Body of pancreas (tissue), 4 donors: ENCODE data around the gene TMPRSS9. TPM values are rescaled to one million over a fixed set of nuclear protein-coding genes. Genes with fewer than 3 reads are reported as not detected.

Experiments used
- ATAC-seq: fragments of 150-250 bp; one replicate; pipeline ENCODE4 v1.9.1; 2016
- DNase-seq, 4 donors: peaks; one replicate each; pipeline ENCODE4 v3.0.0-alpha.2; 2019
- H3K27ac ChIP-seq, 4 donors: fragments of 200-600 bp; sonication (generic); 1 replicate in 3 of 4; 2 replicates in 1 of 4; pipeline versions ENCODE4 v1.5.1 to v1.6.1; 2016 to 2019; ENCODE audit warnings: mild to moderate bottlenecking in 1 of 4, mixed read lengths in 1 of 4, moderate library complexity in 1 of 4
- H3K27me3 ChIP-seq, 2 donors: fragments of 200-600 bp; sonication (generic); one replicate each; pipeline ENCODE4 v1.6.0; 2016; ENCODE audit warnings: mild to moderate bottlenecking in 1 of 2
- H3K36me3 ChIP-seq, 2 donors: fragments of 200-600 bp; sonication (generic); replicated peaks in 1 of 2; 2 replicates each; pipeline ENCODE4 v1.5.1; 2016; ENCODE audit warnings: low read depth in 2 of 2; ENCODE audit not compliant: insufficient read depth in 1 of 2
- H3K4me1 ChIP-seq: fragments of 200-600 bp; sonication (generic); one replicate; pipeline ENCODE4 v1.6.0; 2016
- H3K4me3 ChIP-seq, 2 donors: fragments of 200-600 bp; sonication (generic); 1 replicate in 1 of 2; 2 replicates in 1 of 2; pipeline ENCODE4 v1.5.1; 2016 to 2019
- H3K9me3 ChIP-seq, 3 donors: fragments of 200-600 bp; sonication (generic); 1 replicate in 2 of 3; 2 replicates in 1 of 3; pipeline ENCODE4 v1.5.1; 2016
- POLR2A ChIP-seq, 3 donors: fragments of 450-650 bp; IDR thresholded peaks; one replicate each; pipeline ENCODE4 v1.6.1; 2016; ENCODE audit warnings: antibody characterized with exemption in 3 of 3, mild to moderate bottlenecking in 2 of 3
- WGBS, 2 donors: methylation state at CpG; one replicate each; pipeline ENCODE4 v1.1.5; 2017; 5-methylcytosine and 5-hydroxymethylcytosine counted together
- intact Hi-C: fragments of 100-400 bp; cut with DNase I; formaldehyde crosslinking; loops from one replicate; pipeline ENCODE4 v1.15.1; 2023
- total RNA-seq, 2 donors: library from RNA; depleted of rRNA; stranded (reverse); fragments of >200 nt; gene quantifications; one replicate each; pipeline ENCODE4 v1.1.0, GENCODE V29; 2016
- TF ChIP-seq, protein P1 (sequence below), 7 experiments: fragments of 450-650 bp in 4 of 7; fragments of 200-600 bp in 3 of 7; sonication (generic) in 3 of 7; IDR thresholded peaks; one replicate each; pipeline ENCODE4 v1.5.1; 2016 to 2019; ENCODE audit warnings: antibody characterized with exemption in 7 of 7

TMPRSS9 gene
- total RNA-seq, 2 donors from 2014 or later: not detected

DNA sequence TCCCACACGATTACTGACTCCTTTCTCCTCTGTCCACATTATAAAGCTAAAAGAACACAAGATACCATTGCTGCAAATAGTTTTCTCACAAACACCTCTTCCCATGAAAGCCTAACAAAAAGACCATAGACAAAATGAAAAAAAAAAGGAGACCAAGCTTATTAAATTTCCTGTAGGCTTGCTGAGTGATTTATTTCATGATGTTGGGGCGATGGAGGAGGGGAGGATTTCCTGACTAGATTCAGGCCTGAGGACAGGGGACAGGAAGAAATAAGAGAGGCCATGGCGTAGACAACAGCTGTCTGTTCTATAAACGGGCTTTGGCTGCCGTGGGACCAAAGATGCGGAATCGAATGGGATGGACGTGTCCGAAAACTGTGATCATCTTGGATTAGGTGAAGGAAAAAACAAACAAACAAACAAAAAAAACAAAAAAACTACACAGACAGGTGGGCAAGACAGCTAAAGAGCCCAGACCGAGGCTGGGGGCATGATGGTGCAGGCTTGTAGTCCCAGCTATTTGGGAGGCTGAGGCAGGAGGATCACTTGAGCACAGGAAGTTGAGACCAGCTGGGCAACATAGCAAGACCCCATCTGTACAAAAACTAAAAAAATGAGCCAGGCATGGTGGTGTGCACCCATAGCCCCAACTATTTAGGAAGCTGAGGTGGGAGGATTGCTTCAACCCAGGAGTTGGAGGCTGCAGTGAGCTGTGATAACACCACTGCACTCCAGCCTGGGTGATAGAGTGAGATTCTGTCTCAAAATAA is 5.3 kb downstream of the TMPRSS9 start:
- Histone ChIP-seq H3K9me3 (no peaks in the 10 kb centered on the region), H3K36me3 (no peaks in the 10 kb centered on the region), H3K27ac (no peak overlapping the region), H3K4me3 (no peak overlapping the region), H3K27me3 (peaks cover 0 to 10% of the 10 kb centered on the region in 2 donors), H3K4me1 (no peaks in the 10 kb centered on the region)
- intact Hi-C loops: no loop called here
- WGBS, 2 donors: 55 to 78% methylated on average over 10 of the region's 10 CpGs
- DNase-seq (no peak), ATAC-seq (no peak)
- TF ChIP-seq POLR2A (IDR thresholded peaks at IDR 0.05): no peak
- TF ChIP-seq, protein P1, sequence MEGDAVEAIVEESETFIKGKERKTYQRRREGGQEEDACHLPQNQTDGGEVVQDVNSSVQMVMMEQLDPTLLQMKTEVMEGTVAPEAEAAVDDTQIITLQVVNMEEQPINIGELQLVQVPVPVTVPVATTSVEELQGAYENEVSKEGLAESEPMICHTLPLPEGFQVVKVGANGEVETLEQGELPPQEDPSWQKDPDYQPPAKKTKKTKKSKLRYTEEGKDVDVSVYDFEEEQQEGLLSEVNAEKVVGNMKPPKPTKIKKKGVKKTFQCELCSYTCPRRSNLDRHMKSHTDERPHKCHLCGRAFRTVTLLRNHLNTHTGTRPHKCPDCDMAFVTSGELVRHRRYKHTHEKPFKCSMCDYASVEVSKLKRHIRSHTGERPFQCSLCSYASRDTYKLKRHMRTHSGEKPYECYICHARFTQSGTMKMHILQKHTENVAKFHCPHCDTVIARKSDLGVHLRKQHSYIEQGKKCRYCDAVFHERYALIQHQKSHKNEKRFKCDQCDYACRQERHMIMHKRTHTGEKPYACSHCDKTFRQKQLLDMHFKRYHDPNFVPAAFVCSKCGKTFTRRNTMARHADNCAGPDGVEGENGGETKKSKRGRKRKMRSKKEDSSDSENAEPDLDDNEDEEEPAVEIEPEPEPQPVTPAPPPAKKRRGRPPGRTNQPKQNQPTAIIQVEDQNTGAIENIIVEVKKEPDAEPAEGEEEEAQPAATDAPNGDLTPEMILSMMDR (IDR thresholded peaks at IDR 0.05): no peak

DNA sequence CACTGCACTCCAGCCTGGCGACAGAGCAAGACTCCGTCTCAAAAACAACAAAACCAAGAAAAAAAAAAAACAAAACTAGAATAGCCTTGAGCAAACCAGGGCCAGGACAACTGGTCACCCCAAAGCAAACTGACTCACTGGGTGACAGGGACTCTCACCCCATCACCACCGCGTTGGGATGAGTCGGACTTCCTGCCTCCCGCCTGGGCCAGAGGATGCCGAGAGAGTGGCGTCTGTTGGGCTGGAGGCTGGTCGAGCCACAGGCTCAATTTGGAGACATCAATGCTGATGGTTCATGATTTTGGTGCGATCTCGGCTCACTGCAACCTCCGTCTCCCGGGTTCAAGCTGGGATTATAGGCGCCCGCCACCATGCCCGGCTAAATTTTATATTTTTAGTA is 11.6 kb downstream of the TMPRSS9 start:
- Histone ChIP-seq H3K27me3 (no peaks in the 10 kb centered on the region), H3K4me1 (no peaks in the 10 kb centered on the region), H3K36me3 (no peaks in the 10 kb centered on the region), H3K9me3 (no peaks in the 10 kb centered on the region), H3K4me3 (no peak overlapping the region), H3K27ac (no peak overlapping the region)
- intact Hi-C loops: no loop called here
- ATAC-seq (no peak), DNase-seq (no peak)
- TF ChIP-seq POLR2A (IDR thresholded peaks at IDR 0.05): no peak
- TF ChIP-seq, protein P1 (IDR thresholded peaks at IDR 0.05): no peak
- 71 to 77% methylated on average over 10 to 16 of the region's 16 CpGs for WGBS, 2 donors

- no peak overlapping the region for H3K27ac ChIP-seq
- no peak for TF ChIP-seq POLR2A (IDR thresholded peaks at IDR 0.05)
- TF ChIP-seq, protein P1 (IDR thresholded peaks at IDR 0.05): no peak
- DNase-seq: no peak
- no peak for ATAC-seq
- no peaks in the 10 kb centered on the region for H3K9me3 ChIP-seq
- no peaks in the 10 kb centered on the region for H3K4me1 ChIP-seq
- H3K36me3 ChIP-seq: no peaks in the 10 kb centered on the region
- H3K4me3 ChIP-seq: no peak overlapping the region
- intact Hi-C loops: no loop called here
- no peaks in the 10 kb centered on the region for H3K27me3 ChIP-seq
- 42 to 47% methylated on average over 11 of the region's 11 CpGs for WGBS, 2 donors
Observed at GRCh38 chr19:2372076-2372612, 12.1 kb downstream of the TMPRSS9 start.

GRCh38 chr19:2374808-2375207 is 14.7 kb downstream of the TMPRSS9 start:
- ATAC-seq (no peak), DNase-seq (no peak)
- TF ChIP-seq POLR2A (IDR thresholded peaks at IDR 0.05): no peak
- TF ChIP-seq, protein P1 (IDR thresholded peaks at IDR 0.05): no peak
- Histone ChIP-seq H3K36me3 (no peaks in the 10 kb centered on the region), H3K4me3 (no peak overlapping the region), H3K27ac (no peak overlapping the region), H3K4me1 (no peaks in the 10 kb centered on the region), H3K27me3 (no peaks in the 10 kb centered on the region), H3K9me3 (no peaks in the 10 kb centered on the region)
- 78 to 85% methylated on average over 12 to 13 of the region's 13 CpGs for WGBS, 2 donors
- intact Hi-C loops: no loop called here
